NCI-H460 (cell line): ENCODE data around the gene RBM47. TPM values are rescaled to one million over a fixed set of nuclear protein-coding genes. Genes with fewer than 3 reads are reported as not detected.
"Not testable (repeated sequence)": the region's sequence is repeated elsewhere in the genome, so short reads cannot be mapped to it uniquely, and the experiment has no call there.

Experiments
- DNase-seq: peaks from one replicate; pipeline ENCODE4 v3.0.0-alpha.2; 2016; ENCODE audit warnings: low read depth; ENCODE audit errors: extremely low read depth
- total RNA-seq: library from RNA; depleted of rRNA; stranded (reverse); fragments of >200 nt; shearing (Covaris generic); gene quantifications from 2 replicates; pipeline ENCODE4 v1.2.3, GENCODE V29; 2014

RBM47 gene
- total RNA-seq, 1 experiment from 2014 or later = 47.3 TPM

GRCh38 chr4:40564815-40565483, 64.7 kb downstream of the RBM47 start:
- no peak for DNase-seq

DNA sequence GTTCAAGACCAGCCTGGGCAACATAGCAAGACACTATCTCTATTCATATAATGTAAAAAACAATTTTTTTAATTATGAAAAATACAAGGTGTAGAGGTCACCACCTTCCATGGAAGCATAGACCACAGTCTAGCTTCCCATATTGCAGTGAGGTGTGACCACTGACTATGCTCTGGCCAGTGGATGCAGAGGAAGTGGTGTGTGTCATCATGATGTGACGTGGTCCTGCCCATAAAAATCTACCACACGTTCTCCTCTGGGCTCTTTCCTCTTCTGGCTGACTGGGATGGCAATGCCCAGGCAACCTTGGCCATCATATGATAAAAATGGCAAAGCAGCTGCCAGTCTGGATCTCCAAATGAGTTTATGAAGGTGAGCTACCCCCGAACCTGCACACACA, 65.7 kb downstream of the RBM47 start:
- DNase-seq = no peak

DNA sequence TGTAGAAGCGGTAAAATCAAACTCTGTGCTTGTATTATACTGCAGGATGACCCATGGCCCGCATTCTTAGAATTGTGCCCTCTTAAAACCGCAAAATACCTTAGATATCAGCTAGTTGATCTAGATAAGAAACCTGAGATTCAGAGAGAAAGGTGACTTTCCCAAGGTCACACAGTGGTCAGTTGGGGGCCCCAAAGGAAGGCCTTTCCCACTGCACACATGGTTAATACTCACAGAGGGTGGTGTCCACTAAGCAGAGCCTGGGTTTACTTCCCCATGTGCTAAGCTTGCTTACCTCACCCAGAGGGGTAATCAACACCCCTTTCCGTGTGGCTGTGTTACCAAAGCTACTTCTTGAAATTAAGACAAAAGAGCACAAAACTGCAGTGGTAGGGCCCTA, 66.3 kb downstream of the RBM47 start:
- no peak for DNase-seq

GRCh38 chr4:40562681-40563080, 67.0 kb downstream of the RBM47 start:
- DNase-seq = no peak

- no peak for DNase-seq
Measured at GRCh38 chr4:40562208-40562607, 67.5 kb downstream of the RBM47 start.

- DNase-seq = not testable (repeated sequence)
Measured at GRCh38 chr4:40561543-40562177, 68.0 kb downstream of the RBM47 start.

DNA sequence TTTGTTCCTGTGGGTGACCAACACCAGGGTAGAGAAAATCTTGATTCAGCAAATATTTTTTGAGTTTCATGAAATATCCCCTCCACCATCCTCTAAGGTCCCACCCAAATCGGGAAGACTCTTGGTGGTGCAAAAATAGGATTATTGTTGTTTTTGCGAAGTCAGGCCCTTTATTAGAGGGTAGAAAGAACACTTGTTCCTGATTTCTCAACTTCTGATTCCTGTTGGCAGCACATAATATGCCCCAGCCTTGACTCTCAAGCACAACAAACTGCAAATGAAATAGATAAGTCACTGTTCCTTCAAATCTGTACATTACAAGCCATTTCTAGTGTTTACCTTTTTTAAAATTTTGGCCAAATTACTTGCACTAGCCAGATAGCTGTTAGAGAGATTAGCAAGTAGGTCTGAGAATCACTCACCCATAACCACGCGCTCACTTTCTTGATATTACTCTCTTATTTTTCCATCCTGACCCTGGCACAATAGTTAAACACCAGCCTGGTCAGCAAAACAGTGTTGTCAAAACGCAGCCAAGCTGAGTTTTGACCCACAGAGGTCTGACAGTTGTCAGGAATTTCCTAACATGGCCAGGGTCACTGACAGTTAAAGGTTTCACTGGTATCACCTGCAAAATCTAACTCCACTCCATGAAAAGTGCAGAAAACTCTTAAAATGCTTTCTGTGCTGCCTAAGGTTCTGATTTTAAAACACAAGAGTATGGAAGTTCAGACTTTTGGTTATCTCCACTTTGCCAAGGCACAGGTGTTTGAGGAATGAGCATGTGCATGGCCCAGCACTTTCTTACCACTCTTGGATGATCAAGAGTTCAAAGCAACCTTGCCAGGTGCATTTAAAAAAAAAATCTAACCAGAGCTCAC, 69.8 kb downstream of the RBM47 start:
- no peak for DNase-seq

- no peak for DNase-seq
Measured at GRCh38 chr4:40557736-40558135, 71.9 kb downstream of the RBM47 start.

- no peak for DNase-seq
Measured at GRCh38 chr4:40555176-40555900, 74.3 kb downstream of the RBM47 start.

GRCh38 chr4:40554641-40555040, 75.0 kb downstream of the RBM47 start:
- DNase-seq = not testable (repeated sequence)

DNA sequence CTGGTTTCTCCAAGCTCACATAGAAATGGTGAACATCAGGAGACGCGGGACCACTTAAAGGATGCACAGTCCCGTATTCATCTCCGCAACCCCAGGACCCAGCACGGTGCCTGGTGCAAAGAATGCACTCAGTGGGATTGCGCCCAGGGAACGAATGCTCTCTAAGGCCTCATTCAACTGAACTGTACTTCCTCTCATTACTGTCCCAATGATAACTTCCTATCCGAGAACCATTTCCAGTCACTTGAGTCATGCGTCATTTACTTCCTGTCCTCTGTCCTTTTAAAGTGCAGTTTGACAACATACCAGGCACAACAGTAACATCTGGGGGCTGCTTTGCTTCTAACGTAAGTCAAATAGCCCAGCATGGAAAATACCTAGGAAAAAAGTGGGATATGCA, 75.7 kb downstream of the RBM47 start:
- no peak for DNase-seq

DNA sequence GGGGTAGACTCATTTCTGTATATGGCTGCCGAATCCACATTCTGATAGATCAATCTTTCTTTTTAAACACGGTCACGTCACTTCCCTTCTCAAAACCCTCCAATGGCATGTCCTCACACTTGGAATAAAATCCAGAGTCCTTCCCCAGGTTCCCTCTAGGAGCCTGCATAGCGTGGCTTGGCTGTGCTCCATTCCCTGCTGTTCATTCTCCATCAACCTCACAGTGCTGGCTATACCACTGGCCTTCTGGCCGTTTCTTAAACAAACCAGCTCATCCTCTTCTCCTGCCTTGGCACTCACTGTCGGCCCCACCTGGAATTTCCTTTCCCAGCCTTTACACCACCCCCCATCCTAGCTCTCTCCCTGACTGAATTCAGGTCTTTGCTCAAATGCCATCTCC, 77.1 kb downstream of the RBM47 start:
- DNase-seq = no peak

DNA sequence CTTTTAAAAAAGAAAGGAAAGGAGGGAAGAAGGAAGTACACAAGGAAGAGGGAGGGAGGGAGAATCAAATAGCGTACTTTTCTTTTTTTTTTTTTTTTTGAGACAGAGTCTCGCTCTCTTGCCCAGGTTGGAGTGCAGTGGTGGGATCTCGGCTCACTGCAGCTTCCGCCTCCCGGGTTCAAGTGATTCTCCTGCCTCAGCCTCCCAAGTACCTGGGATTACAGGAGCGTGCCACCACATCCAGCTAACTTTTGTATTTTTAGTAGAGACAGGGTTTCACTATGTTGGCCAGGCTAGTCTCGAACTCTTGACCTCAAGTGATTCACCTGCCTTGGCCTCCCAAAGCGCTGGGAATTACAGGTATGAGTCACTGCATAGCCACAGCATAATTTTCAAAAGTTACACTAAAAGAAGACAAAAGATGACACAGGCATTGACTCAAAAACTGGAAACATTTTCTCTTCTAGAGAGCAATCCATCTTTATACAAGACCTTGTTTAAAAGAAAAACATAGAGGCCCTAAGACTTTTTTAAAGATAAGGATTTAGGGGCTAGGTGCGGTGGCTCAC, 78.0 kb downstream of the RBM47 start:
- not testable (repeated sequence) for DNase-seq

DNA sequence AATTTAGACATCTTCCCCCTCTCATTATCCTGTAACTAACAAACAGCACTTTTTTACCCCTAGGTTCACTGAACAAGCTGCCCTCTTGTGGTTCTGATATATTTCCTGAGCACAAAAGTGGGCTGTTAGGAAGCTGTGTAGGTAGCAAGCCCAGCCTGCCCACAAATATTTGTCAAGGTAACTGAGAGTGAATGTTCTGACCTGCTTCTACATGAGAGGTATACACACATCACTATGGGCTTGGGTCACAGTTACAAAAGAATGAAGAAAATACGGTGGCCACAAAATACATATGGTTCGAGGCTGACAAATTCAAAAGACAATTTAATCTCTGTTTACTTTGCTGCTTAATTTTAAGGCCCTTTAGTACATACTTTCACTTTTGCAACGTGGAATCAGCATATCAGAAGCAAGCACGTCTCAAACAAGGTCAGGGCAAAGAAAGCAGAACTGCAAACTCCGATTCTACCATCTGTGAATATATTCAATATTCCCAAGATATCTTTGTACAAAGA, 78.7 kb downstream of the RBM47 start:
- DNase-seq = peak; percentile 13

DNA sequence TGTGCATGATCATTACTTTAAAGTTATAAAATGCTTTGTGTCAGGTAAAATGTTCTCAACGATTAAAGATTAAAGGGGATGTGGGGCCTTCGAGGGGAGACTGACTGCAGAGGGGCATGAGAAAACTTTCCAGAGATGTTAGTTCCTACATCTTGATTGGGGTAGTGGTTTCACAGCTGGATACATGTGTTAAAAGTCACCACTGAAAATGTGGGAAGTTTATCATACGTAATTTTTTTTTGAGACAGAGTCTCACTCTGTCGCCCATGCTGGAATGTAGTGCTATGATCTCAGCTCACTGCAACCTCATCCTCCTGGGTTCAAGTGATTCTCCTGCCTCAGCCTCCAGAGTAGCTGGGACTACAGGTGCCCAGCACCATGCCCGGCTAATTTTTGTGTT, 79.5 kb downstream of the RBM47 start:
- DNase-seq = no peak

- no peak for DNase-seq
Measured at GRCh38 chr4:40548256-40548655, 81.4 kb downstream of the RBM47 start.

- no peak for DNase-seq
Measured at GRCh38 chr4:40547789-40548132, 81.9 kb downstream of the RBM47 start.

- DNase-seq = no peak
Measured at GRCh38 chr4:40546969-40547788, 82.5 kb downstream of the RBM47 start.

- DNase-seq = no peak
Measured at GRCh38 chr4:40546506-40546905, 83.2 kb downstream of the RBM47 start.

DNA sequence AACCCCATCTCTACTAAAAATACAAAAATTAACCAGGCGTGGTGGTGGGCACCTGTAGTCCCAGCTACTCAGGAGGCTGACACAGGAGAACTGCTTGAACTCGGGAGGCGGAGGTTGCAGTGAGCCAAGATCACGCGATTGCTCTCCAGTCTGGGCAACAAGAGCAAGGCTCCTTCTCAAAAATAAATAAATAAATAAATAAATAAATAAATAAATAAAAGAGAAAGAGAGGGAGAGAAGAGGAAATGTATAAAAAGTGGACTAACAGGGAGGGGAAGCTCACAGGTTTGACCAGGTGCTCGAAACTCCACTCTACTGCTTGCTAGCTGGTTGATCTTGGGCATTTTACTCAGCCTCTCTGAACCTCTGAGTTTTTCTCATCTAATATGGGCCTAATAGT, 84.2 kb downstream of the RBM47 start:
- not testable (repeated sequence) for DNase-seq
